Stomach (tissue), 9 donors: ENCODE measurements around the gene RBM18. TPM values are rescaled to one million over a fixed set of nuclear protein-coding genes. Genes with fewer than 3 reads are reported as not detected.
A peak's percentile ranks its signal among the peaks of the same experiment; 100 is the strongest.

Experiments
- DNase-seq, 2 donors: peaks; one replicate each; pipeline versions ENCODE4 v3.0.0 to v3.0.0-alpha.2; 2013 to 2019
- H3K27ac ChIP-seq, 5 donors: fragments of 200-600 bp in 4 of 5; sonication (generic) in 4 of 5; one replicate each; pipeline ENCODE4 v1.5.1; 2013 to 2019; ENCODE audit warnings: mild to moderate bottlenecking in 1 of 5, moderate library complexity in 1 of 5
- H3K27me3 ChIP-seq, 3 donors: fragments of 200-600 bp; sonication (generic); one replicate each; pipeline ENCODE4 v1.5.1; 2017 to 2019; ENCODE audit warnings: mixed run types in 1 of 3
- H3K36me3 ChIP-seq, 4 donors: fragments of 200-600 bp; sonication (generic); 1 replicate in 3 of 4; 2 replicates in 1 of 4; pipeline ENCODE4 v1.5.1; 2016 to 2019
- H3K4me1 ChIP-seq, 4 donors: fragments of 200-600 bp; sonication (generic); one replicate each; pipeline ENCODE4 v1.5.1; 2016 to 2019
- H3K4me3 ChIP-seq, 4 donors: fragments of 200-600 bp; sonication (generic) in 3 of 4; one replicate each; pipeline ENCODE4 v1.5.1; 2016 to 2019; ENCODE audit warnings: mild to moderate bottlenecking in 1 of 4
- H3K9me3 ChIP-seq, 4 donors: fragments of 200-600 bp; sonication (generic); one replicate each; pipeline ENCODE4 v1.5.1; 2016 to 2019
- CTCF ChIP-seq, 7 experiments: fragments of 450-650 bp in 4 of 7; fragments of 200-600 bp in 3 of 7; sonication (generic) in 3 of 7; IDR thresholded peaks; one replicate each; pipeline ENCODE4 v1.5.1; 2016 to 2019; ENCODE audit warnings: antibody characterized with exemption in 7 of 7, control low read depth in 2 of 7, mild to moderate bottlenecking in 1 of 7
- EP300 ChIP-seq: sonication (generic); formaldehyde crosslinking; IDR thresholded peaks from one replicate; pipeline ENCODE4 v1.6.1; 2017; ENCODE audit warnings: antibody characterized with exemption
- POLR2A ChIP-seq, 4 donors: fragments of 450-650 bp; IDR thresholded peaks; one replicate each; pipeline ENCODE4 v1.6.1; 2016; ENCODE audit warnings: antibody characterized with exemption in 4 of 4, control low read depth in 2 of 4, mild to moderate bottlenecking in 1 of 4, moderate library complexity in 1 of 4
- POLR2AphosphoS5 ChIP-seq, 3 donors: sonication (generic); formaldehyde crosslinking; IDR thresholded peaks; one replicate each; pipeline ENCODE4 v1.6.1; 2016; ENCODE audit warnings: antibody characterized with exemption in 3 of 3
- WGBS, 5 donors: extraction: QIAGEN DNeasy Blood & Tissue Kit in 3 of 5; methylation state at CpG; one replicate each; pipeline versions ENCODE4 v1.1.5 to v1.1.7; 2013 to 2018; 5-methylcytosine and 5-hydroxymethylcytosine counted together
- intact Hi-C: fragments of 100-400 bp; cut with DNase I; formaldehyde crosslinking; loops from one replicate; pipeline ENCODE4 v1.15.1; 2023; ENCODE audit warnings: low total_unique reads
- polyA plus RNA-seq, 3 donors: library from polyadenylated mRNA; stranded (reverse); fragments of 200-250 nt; gene quantifications; one replicate each; pipeline ENCODE4 v1.2.3, GENCODE V29; 2013
- total RNA-seq, 5 donors: library from RNA; depleted of rRNA; stranded (reverse); fragments of >200 nt; gene quantifications; one replicate each; pipeline versions ENCODE4 v1.1.0 to v1.2.3, GENCODE V29; 2014 to 2016
- donor health status: healthy with polysubstance abuse.
- donor health status: Bipolar disorder and iron deficiency.
- donor health status: healthy.

RBM18 gene
- total and polyA plus RNA-seq, 8 donors, result 1.8 to 13.6 (median 6.5) TPM

GRCh38 chr9:122202111-122202510 lies 62.5 kb downstream of the RBM18 start:
- peaks cover 0 to 24% (median 7%) of the 10 kb centered on the region in 4 donors for H3K4me1 ChIP-seq
- H3K9me3 ChIP-seq, result no peaks in the 10 kb centered on the region
- no peaks in the 10 kb centered on the region for H3K36me3 ChIP-seq
- WGBS, 5 donors, result 28 to 49% (median 41%) methylated on average over 3 of the region's 3 CpGs
- intact Hi-C loops, result no loop called here
- H3K4me3 ChIP-seq, result no peak overlapping the region
- DNase-seq, result peak; percentile 55 to 79
- peaks cover 0 to 18% (median 0%) of the 10 kb centered on the region in 3 donors for H3K27me3 ChIP-seq
- H3K27ac ChIP-seq, result peak overlapping the region in 1 of 5 donors; percentile 28
- TF ChIP-seq CTCF (IDR thresholded peaks at IDR 0.05) (no peak), POLR2AphosphoS5 (IDR thresholded peaks at IDR 0.05) (peak in 1 of 3 donors; percentile 8)

- intact Hi-C loops, result no loop called here
- TF ChIP-seq CTCF (IDR thresholded peaks at IDR 0.05) (no peak), POLR2A (IDR thresholded peaks at IDR 0.05) (no peak), POLR2AphosphoS5 (IDR thresholded peaks at IDR 0.05) (no peak), EP300 (no peak)
- Histone ChIP-seq H3K4me1 (peaks cover 0 to 24% (median 7%) of the 10 kb centered on the region in 4 donors), H3K27me3 (peaks cover 0 to 13% (median 0%) of the 10 kb centered on the region in 3 donors), H3K4me3 (no peak overlapping the region), H3K27ac (no peak overlapping the region), H3K9me3 (no peaks in the 10 kb centered on the region), H3K36me3 (no peaks in the 10 kb centered on the region)
- WGBS, 5 donors, result 86 to 100% (median 92%) methylated on average over 1 of the region's 1 CpG
- DNase-seq, result no peak
These were observed 63.0 kb downstream of the RBM18 start for GRCh38 chr9:122201641-122202040.

GRCh38 chr9:122200960-122201595 lies 63.6 kb downstream of the RBM18 start:
- 74 to 83% (median 76%) methylated on average over 7 of the region's 7 CpGs for WGBS, 5 donors
- DNase-seq, result peak in 1 of 2 donors; percentile 45
- Histone ChIP-seq H3K4me3 (no peak overlapping the region), H3K36me3 (no peaks in the 10 kb centered on the region), H3K4me1 (peaks cover 0 to 24% (median 7%) of the 10 kb centered on the region in 4 donors), H3K27ac (no peak overlapping the region), H3K9me3 (no peaks in the 10 kb centered on the region), H3K27me3 (peaks cover 0 to 7% (median 0%) of the 10 kb centered on the region in 3 donors)
- intact Hi-C loops, result no loop called here
- no peak for TF ChIP-seq POLR2AphosphoS5 (IDR thresholded peaks at IDR 0.05)
- no peak for TF ChIP-seq EP300
- TF ChIP-seq POLR2A (IDR thresholded peaks at IDR 0.05), result no peak
- no peak for TF ChIP-seq CTCF (IDR thresholded peaks at IDR 0.05)

GRCh38 chr9:122197882-122198281 lies 66.8 kb downstream of the RBM18 start:
- Histone ChIP-seq H3K27me3 (peaks cover 0 to 7% (median 0%) of the 10 kb centered on the region in 3 donors), H3K4me1 (peaks cover 0 to 20% (median 7%) of the 10 kb centered on the region in 4 donors), H3K27ac (no peak overlapping the region), H3K4me3 (no peak overlapping the region), H3K9me3 (no peaks in the 10 kb centered on the region), H3K36me3 (no peaks in the 10 kb centered on the region)
- TF ChIP-seq CTCF (IDR thresholded peaks at IDR 0.05) (no peak), POLR2AphosphoS5 (IDR thresholded peaks at IDR 0.05) (no peak), EP300 (no peak), POLR2A (IDR thresholded peaks at IDR 0.05) (no peak)
- no peak for DNase-seq
- intact Hi-C loops, result no loop called here
- WGBS, 5 donors, result 72 to 83% (median 73%) methylated on average over 3 to 4 of the region's 4 CpGs
